GM23248 (cell line): ENCODE data around the gene STAC3. TPM values are rescaled to one million over a fixed set of nuclear protein-coding genes. Genes with fewer than 3 reads are reported as not detected.
A peak's percentile ranks its signal among the peaks of the same experiment; 100 is the strongest.

Experiments used
- DNase-seq: peaks from one replicate; pipeline ENCODE4 v3.0.0-alpha.2; 2015
- H2AFZ ChIP-seq: fragments of 200-600 bp; sonication (generic); 2 replicates; pipeline ENCODE4 v1.6.1; 2016; ENCODE audit warnings: antibody characterized with exemption
- H3F3A ChIP-seq: fragments of 200-600 bp; sonication (generic); 2 replicates; pipeline ENCODE4 v1.6.1; 2016; ENCODE audit warnings: mild to moderate bottlenecking, antibody characterized with exemption, mixed run types; ENCODE audit not compliant: insufficient read depth
- H3K27ac ChIP-seq: fragments of 200-600 bp; sonication (generic); 2 replicates; pipeline ENCODE4 v1.5.1; 2016; ENCODE audit warnings: mild to moderate bottlenecking
- H3K27me3 ChIP-seq: fragments of 200-600 bp; sonication (generic); replicated peaks from 2 replicates; pipeline ENCODE4 v1.6.1; 2016; ENCODE audit warnings: mild to moderate bottlenecking; ENCODE audit not compliant: insufficient read depth
- H3K36me3 ChIP-seq: fragments of 200-600 bp; sonication (generic); 2 replicates; pipeline ENCODE4 v1.6.1; 2016; ENCODE audit warnings: low read depth, mild to moderate bottlenecking
- H3K4me1 ChIP-seq: fragments of 200-600 bp; sonication (generic); 2 replicates; pipeline ENCODE4 v1.6.1; 2016; ENCODE audit warnings: mild to moderate bottlenecking; ENCODE audit not compliant: insufficient read depth
- H3K4me2 ChIP-seq: fragments of 200-600 bp; sonication (generic); one replicate; pipeline ENCODE4 v1.6.1; 2016; ENCODE audit warnings: mild to moderate bottlenecking; ENCODE audit not compliant: unreplicated experiment
- H3K4me3 ChIP-seq: fragments of 200-600 bp; sonication (generic); 2 replicates; pipeline ENCODE4 v1.5.1; 2016; ENCODE audit warnings: mild to moderate bottlenecking
- H3K79me2 ChIP-seq: fragments of 200-600 bp; sonication (generic); 2 replicates; pipeline ENCODE4 v1.6.1; 2016; ENCODE audit warnings: mild to moderate bottlenecking; ENCODE audit not compliant: insufficient read depth
- H3K9ac ChIP-seq: fragments of 200-600 bp; sonication (generic); 2 replicates; pipeline ENCODE4 v1.6.1; 2016; ENCODE audit warnings: mild to moderate bottlenecking
- H3K9me2 ChIP-seq: fragments of 200-600 bp; sonication (generic); 2 replicates; pipeline ENCODE4 v1.6.1; 2016; ENCODE audit warnings: mixed run types, mild to moderate bottlenecking, moderate library complexity; ENCODE audit not compliant: insufficient read depth
- H3K9me3 ChIP-seq: fragments of 200-600 bp; sonication (generic); one replicate; pipeline ENCODE4 v1.6.1; 2017; ENCODE audit warnings: low read depth
- H4K20me1 ChIP-seq: fragments of 200-600 bp; sonication (generic); 2 replicates; pipeline ENCODE4 v1.6.0; 2016; ENCODE audit not compliant: insufficient read depth
- EZH2 ChIP-seq: fragments of 200-600 bp; sonication (generic); IDR thresholded peaks from 2 replicates; pipeline ENCODE4 v1.6.1; 2018; ENCODE audit warnings: antibody characterized with exemption, mild to moderate bottlenecking; ENCODE audit not compliant: insufficient read depth, poor library complexity, severe bottlenecking
- EZH2phosphoT487 ChIP-seq: fragments of 200-600 bp; sonication (generic); IDR thresholded peaks from 2 replicates; pipeline ENCODE4 v1.6.1; 2018; ENCODE audit warnings: antibody characterized with exemption, moderate library complexity, mild to moderate bottlenecking, low read depth; ENCODE audit not compliant: insufficient read depth
- WGBS, 2 experiments: methylation state at CpG; one replicate each; pipeline ENCODE4 v1.1.6; 2015 to 2017; ENCODE audit warnings: low lambda C conversion rate in 2 of 2, low coverage in 1 of 2; ENCODE audit errors: missing lambda C conversion rate in 2 of 2; 5-methylcytosine and 5-hydroxymethylcytosine counted together
- in situ Hi-C: fragments of 300-500 bp; cut with MboI; formaldehyde crosslinking; loops from 2 replicates; pipeline ENCODE4 v1.15.0; 2020
- polyA plus RNA-seq: library from polyadenylated mRNA; unstranded; fragments of >200 nt; fragmentation: Nextera tagmentation; extraction: Ambion mirVana; gene quantifications from 2 replicates; pipeline ENCODE4 v1.2.1, GENCODE V29; 2016
- total RNA-seq: library from RNA; depleted of rRNA; stranded (reverse); fragments of >200 nt; shearing (Covaris generic); gene quantifications from 2 replicates; pipeline ENCODE4 v1.2.3, GENCODE V29; 2014

The STAC3 gene
- total and polyA plus RNA-seq, 2 experiments from 2014 or later: 0.32 to 0.35 TPM

GRCh38 chr12:57225680-57226210, 25.2 kb downstream of the STAC3 start:
- H3K27ac ChIP-seq: no peak overlapping the region
- H3K4me2 ChIP-seq: no peak overlapping the region
- no peaks in the 10 kb centered on the region for H3K9me3 ChIP-seq
- no peaks in the 10 kb centered on the region for H3K9me2 ChIP-seq
- no peak overlapping the region for H2AFZ ChIP-seq
- no peaks in the 10 kb centered on the region for H4K20me1 ChIP-seq
- peaks cover 17% of the 10 kb centered on the region for H3K79me2 ChIP-seq
- peaks cover 9% of the 10 kb centered on the region for H3K4me1 ChIP-seq
- peaks cover 7% of the 10 kb centered on the region for H3F3A ChIP-seq
- peaks cover 14% of the 10 kb centered on the region for H3K27me3 ChIP-seq
- in situ Hi-C loops: no loop called here
- 71% methylated on average over 18 of the region's 18 CpGs for WGBS, 2 experiments
- H3K36me3 ChIP-seq: no peaks in the 10 kb centered on the region
- DNase-seq: no peak
- TF ChIP-seq EZH2phosphoT487: no peak
- TF ChIP-seq EZH2: no peak
- no peak overlapping the region for H3K9ac ChIP-seq
- no peak overlapping the region for H3K4me3 ChIP-seq

GRCh38 chr12:57224973-57225679, 25.9 kb downstream of the STAC3 start:
- Histone ChIP-seq H3K9me3 (no peaks in the 10 kb centered on the region), H3K4me1 (peaks cover 9% of the 10 kb centered on the region), H3F3A (peaks cover 7% of the 10 kb centered on the region), H3K9ac (no peak overlapping the region), H3K27me3 (peaks cover 17% of the 10 kb centered on the region), H2AFZ (no peak overlapping the region), H3K27ac (no peak overlapping the region), H3K36me3 (no peaks in the 10 kb centered on the region), H3K79me2 (peaks cover 11% of the 10 kb centered on the region), H3K9me2 (no peaks in the 10 kb centered on the region), H4K20me1 (no peaks in the 10 kb centered on the region), H3K4me2 (no peak overlapping the region), H3K4me3 (no peak overlapping the region)
- WGBS, 2 experiments: 22 to 24% methylated on average over 43 to 49 of the region's 61 CpGs
- in situ Hi-C loops: no loop called here
- TF ChIP-seq EZH2 (no peak), EZH2phosphoT487 (no peak)
- peak; percentile 65 for DNase-seq

- H2AFZ ChIP-seq: no peak overlapping the region
- no peaks in the 10 kb centered on the region for H3K9me2 ChIP-seq
- peaks cover 7% of the 10 kb centered on the region; the same call in 1 of the 2 replicates for H3F3A ChIP-seq
- in situ Hi-C loops: no loop called here
- peaks cover 6% of the 10 kb centered on the region; the same call in 1 of the 2 replicates for H3K79me2 ChIP-seq
- no peak overlapping the region for H3K4me3 ChIP-seq
- H4K20me1 ChIP-seq: no peaks in the 10 kb centered on the region
- H3K4me1 ChIP-seq: peaks cover 9% of the 10 kb centered on the region
- TF ChIP-seq EZH2phosphoT487 (no peak), EZH2 (no peak)
- no peaks in the 10 kb centered on the region for H3K36me3 ChIP-seq
- H3K27me3 ChIP-seq: peaks cover 17% of the 10 kb centered on the region
- no peak overlapping the region for H3K27ac ChIP-seq
- no peak overlapping the region for H3K4me2 ChIP-seq
- DNase-seq: no peak
- 69 to 82% methylated on average over 24 to 28 of the region's 30 CpGs for WGBS, 2 experiments
- H3K9me3 ChIP-seq: no peaks in the 10 kb centered on the region
- no peak overlapping the region for H3K9ac ChIP-seq
Observed at GRCh38 chr12:57224278-57224972, 26.6 kb downstream of the STAC3 start.

- no peak for TF ChIP-seq EZH2
- TF ChIP-seq EZH2phosphoT487: no peak
- no peaks in the 10 kb centered on the region for H3K9me2 ChIP-seq
- H3K9ac ChIP-seq: no peak overlapping the region
- H3K4me1 ChIP-seq: peaks cover 6% of the 10 kb centered on the region
- peaks cover 17% of the 10 kb centered on the region for H3K27me3 ChIP-seq
- H3K9me3 ChIP-seq: no peaks in the 10 kb centered on the region
- no peak overlapping the region for H3K4me3 ChIP-seq
- no peak overlapping the region for H3K27ac ChIP-seq
- WGBS, 2 experiments: 89 to 92% methylated on average over 21 to 22 of the region's 22 CpGs
- H3F3A ChIP-seq: peaks cover 5% of the 10 kb centered on the region; the same call in 1 of the 2 replicates
- in situ Hi-C loops: no loop called here
- DNase-seq: no peak
- H3K79me2 ChIP-seq: peaks cover 6% of the 10 kb centered on the region; the same call in 1 of the 2 replicates
- H3K4me2 ChIP-seq: no peak overlapping the region
- H4K20me1 ChIP-seq: no peaks in the 10 kb centered on the region
- H3K36me3 ChIP-seq: no peaks in the 10 kb centered on the region
- no peak overlapping the region for H2AFZ ChIP-seq
Observed at GRCh38 chr12:57223191-57224165, 27.5 kb downstream of the STAC3 start.
